ENCODE results near the gene JPT1.

- TF ChIP-seq POLR2AphosphoS5 (IDR thresholded peaks at IDR 0.05; ENCODE audit: insufficient read depth, low read depth, low read length), result no peak
- no peak for TF ChIP-seq POLR2A (IDR thresholded peaks at IDR 0.05; ENCODE audit: low read depth, low read length)
- TF ChIP-seq CTCF (IDR thresholded peaks at IDR 0.05; ENCODE audit: extremely low read depth in 1 of 2, insufficient read depth in 1 of 2, low read depth in 1 of 2, low read length in 2 of 2), result no peak
- no peak for TF ChIP-seq MAX (IDR thresholded peaks at IDR 0.05; ENCODE audit: insufficient read depth, insufficient read length)
- no peak for TF ChIP-seq MYC (IDR thresholded peaks at IDR 0.05; ENCODE audit: low read depth, low read length)
- TF ChIP-seq FOS (IDR thresholded peaks at IDR 0.05; ENCODE audit: borderline replicate concordance, insufficient read depth, low read length), result no peak
These were observed 27.4 kb downstream of the JPT1 start for GRCh38 chr17:75126954-75127353.
